ENCODE results near the gene ELF1. TPM values are rescaled to one million over a fixed set of nuclear protein-coding genes. Genes with fewer than 3 reads are reported as not detected.
"Not testable (repeated sequence)": the region's sequence is repeated elsewhere in the genome, so short reads cannot be mapped to it uniquely, and the experiment has no call there.

Gene ELF1
- polyA plus RNA-seq, 1 of the 3 experiments (the other 2 are of a cell fraction): 11.1 TPM

GRCh38 chr13:40978109-40978508 lies 41.0 kb downstream of the ELF1 start:
- H3K36me3 ChIP-seq (replicated peaks in 1 of 2; ENCODE audit: control insufficient read depth in 1 of 2, insufficient read depth in 2 of 2, low read length in 1 of 2): peaks cover 0 to 13% of the 10 kb centered on the region in 2 experiments
- ChIA-PET POLR2A (interaction anchor here (0.9 kb wide), 1 partner anchor 188 kb away, joined by 3 read pairs; the partner anchor contains the start of gene SLC25A15), CTCF (interaction anchor here (1.2 kb wide), 1 partner anchor 25 kb away, joined by 4 read pairs; no protein-coding TSS in a partner anchor)
- not testable (repeated sequence) for H3K9ac ChIP-seq; H3K27me3 ChIP-seq (ENCODE audit: insufficient read depth); H3K27ac ChIP-seq (ENCODE audit: low read depth in 2 of 2, low read length in 1 of 2); H3K4me2 ChIP-seq; H2AFZ ChIP-seq (ENCODE audit: low read depth); DNase-seq; H3F3A ChIP-seq (replicated peaks; ENCODE audit: insufficient read depth); H4K20me1 ChIP-seq (ENCODE audit: insufficient read depth); H3K9me3 ChIP-seq; H3K4me3 ChIP-seq (ENCODE audit: low read depth in 2 of 2, low read length in 1 of 2); H3K9me2 ChIP-seq; H3K4me1 ChIP-seq (ENCODE audit: control insufficient read depth in 1 of 2, insufficient read depth in 2 of 2, low read depth in 1 of 2, low read length in 1 of 2)
- 96% methylated on average over 6 of the region's 6 CpGs for WGBS (ENCODE audit: low lambda C conversion rate)
- peaks cover 21% of the 10 kb centered on the region for H3K79me2 ChIP-seq (ENCODE audit: insufficient read depth)

GRCh38 chr13:40975441-40975840 lies 43.7 kb downstream of the ELF1 start:
- Histone ChIP-seq H3K79me2 (ENCODE audit: insufficient read depth) (peaks cover 26% of the 10 kb centered on the region), H3K4me3 (ENCODE audit: low read depth in 2 of 2, low read length in 1 of 2) (no peak overlapping the region), H3K27me3 (ENCODE audit: insufficient read depth) (no peaks in the 10 kb centered on the region), H3K27ac (ENCODE audit: low read depth in 2 of 2, low read length in 1 of 2) (no peak overlapping the region), H3K4me2 (no peak overlapping the region), H3K4me1 (ENCODE audit: control insufficient read depth in 1 of 2, insufficient read depth in 2 of 2, low read depth in 1 of 2, low read length in 1 of 2) (peaks cover 3 to 6% of the 10 kb centered on the region in 2 experiments; a peak in 3 of 4 replicates), H4K20me1 (ENCODE audit: insufficient read depth) (no peaks in the 10 kb centered on the region; the same call in 1 of the 2 replicates), H3K36me3 (replicated peaks in 1 of 2; ENCODE audit: control insufficient read depth in 1 of 2, insufficient read depth in 2 of 2, low read length in 1 of 2) (peaks cover 0 to 5% of the 10 kb centered on the region in 2 experiments), H3K9ac (no peak overlapping the region), H3K9me2 (no peaks in the 10 kb centered on the region), H2AFZ (ENCODE audit: low read depth) (no peak overlapping the region), H3K9me3 (no peaks in the 10 kb centered on the region), H3F3A (replicated peaks; ENCODE audit: insufficient read depth) (peaks cover 4% of the 10 kb centered on the region)
- ChIA-PET CTCF (no interaction called here), POLR2A (no interaction called here)
- DNase-seq: no peak
- TF ChIP-seq FOXJ3 (CRISPR knock-in tag; IDR thresholded peaks at IDR 0.05): no peak
- TF ChIP-seq MEF2A (IDR thresholded peaks at IDR 0.05; ENCODE audit: borderline replicate concordance, low read depth): no peak
- TF ChIP-seq MXI1 (IDR thresholded peaks at IDR 0.05; ENCODE audit: low read depth, low read length): no peak
- TF ChIP-seq, protein P1, sequence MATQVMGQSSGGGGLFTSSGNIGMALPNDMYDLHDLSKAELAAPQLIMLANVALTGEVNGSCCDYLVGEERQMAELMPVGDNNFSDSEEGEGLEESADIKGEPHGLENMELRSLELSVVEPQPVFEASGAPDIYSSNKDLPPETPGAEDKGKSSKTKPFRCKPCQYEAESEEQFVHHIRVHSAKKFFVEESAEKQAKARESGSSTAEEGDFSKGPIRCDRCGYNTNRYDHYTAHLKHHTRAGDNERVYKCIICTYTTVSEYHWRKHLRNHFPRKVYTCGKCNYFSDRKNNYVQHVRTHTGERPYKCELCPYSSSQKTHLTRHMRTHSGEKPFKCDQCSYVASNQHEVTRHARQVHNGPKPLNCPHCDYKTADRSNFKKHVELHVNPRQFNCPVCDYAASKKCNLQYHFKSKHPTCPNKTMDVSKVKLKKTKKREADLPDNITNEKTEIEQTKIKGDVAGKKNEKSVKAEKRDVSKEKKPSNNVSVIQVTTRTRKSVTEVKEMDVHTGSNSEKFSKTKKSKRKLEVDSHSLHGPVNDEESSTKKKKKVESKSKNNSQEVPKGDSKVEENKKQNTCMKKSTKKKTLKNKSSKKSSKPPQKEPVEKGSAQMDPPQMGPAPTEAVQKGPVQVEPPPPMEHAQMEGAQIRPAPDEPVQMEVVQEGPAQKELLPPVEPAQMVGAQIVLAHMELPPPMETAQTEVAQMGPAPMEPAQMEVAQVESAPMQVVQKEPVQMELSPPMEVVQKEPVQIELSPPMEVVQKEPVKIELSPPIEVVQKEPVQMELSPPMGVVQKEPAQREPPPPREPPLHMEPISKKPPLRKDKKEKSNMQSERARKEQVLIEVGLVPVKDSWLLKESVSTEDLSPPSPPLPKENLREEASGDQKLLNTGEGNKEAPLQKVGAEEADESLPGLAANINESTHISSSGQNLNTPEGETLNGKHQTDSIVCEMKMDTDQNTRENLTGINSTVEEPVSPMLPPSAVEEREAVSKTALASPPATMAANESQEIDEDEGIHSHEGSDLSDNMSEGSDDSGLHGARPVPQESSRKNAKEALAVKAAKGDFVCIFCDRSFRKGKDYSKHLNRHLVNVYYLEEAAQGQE (IDR thresholded peaks at IDR 0.05; ENCODE audit: low read depth, low read length): no peak
- no peak for TF ChIP-seq TAF1 (IDR thresholded peaks at IDR 0.05; ENCODE audit: borderline replicate concordance, low read depth, low read length)

Measured in SK-N-SH (cell line).